ENCODE data around the gene ANO2.

Gene ANO2

DNA sequence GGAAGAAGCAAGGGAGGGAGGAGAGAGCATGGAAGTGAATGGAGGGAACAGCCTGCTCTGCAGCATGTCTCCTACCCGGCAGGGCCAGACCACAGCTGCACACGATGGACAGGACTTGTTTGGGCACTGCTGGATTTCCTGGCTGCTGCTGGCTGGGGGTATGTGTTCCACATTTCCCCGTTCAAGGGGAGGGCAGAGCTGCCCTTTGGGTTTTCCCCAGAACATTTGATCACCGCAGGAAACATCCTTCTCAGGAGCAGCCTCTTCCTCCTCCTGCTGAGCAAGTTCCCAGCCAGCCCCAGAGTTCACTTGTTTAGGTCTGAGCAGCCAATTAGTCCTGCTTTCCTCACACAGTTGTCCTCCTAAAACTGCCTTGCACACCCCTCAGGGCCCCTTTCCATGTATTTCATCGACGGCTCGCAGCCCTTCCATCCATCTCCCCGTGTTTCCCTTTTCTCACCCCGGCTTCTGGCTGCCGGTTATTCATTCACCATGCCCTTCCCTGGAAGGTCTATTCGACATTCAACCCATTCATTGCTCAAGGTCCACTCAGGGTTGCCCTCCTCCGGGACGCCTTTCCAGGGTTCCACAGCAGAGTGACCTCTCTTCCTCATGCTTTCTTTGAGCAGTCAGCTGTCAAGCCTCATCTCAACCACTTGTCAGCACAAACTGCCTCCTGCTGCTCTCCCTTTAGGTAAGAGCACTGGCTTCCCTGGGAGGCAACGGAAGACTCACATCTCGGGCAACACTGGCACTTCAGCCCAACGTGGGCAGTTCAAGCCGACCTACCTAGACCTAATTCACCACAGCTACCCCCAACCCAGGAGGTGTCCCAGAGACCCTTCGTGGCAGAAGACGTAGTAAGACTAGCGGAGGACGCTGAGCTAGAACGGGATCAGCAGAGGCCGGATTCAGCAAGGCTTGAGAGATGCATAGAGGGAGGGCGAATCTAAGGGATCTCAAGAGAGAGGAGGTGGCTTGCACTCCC, 20.1 kb upstream of the ANO2 start:
- no peak for DNase-seq

DNA sequence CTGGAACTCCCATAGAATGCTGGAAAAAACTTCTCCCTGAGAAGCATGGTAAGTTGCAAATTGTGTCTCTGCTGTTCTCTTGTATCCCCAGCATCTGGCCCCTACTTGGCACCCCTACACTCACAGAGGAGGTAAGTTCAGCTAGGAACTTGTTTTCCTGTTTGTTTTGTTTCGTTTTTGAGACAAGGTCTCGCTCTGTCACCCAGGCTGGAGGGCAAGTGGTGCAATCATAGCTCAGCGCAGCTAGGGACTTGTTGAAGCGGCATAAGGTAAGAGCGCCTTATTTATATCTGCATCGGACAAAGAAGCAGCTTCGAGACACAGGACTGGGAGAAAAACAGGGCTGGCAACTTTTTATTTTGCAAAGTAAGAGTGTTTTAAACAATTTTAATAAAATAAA, 18.5 kb upstream of the ANO2 start:
- DNase-seq = no peak

DNA sequence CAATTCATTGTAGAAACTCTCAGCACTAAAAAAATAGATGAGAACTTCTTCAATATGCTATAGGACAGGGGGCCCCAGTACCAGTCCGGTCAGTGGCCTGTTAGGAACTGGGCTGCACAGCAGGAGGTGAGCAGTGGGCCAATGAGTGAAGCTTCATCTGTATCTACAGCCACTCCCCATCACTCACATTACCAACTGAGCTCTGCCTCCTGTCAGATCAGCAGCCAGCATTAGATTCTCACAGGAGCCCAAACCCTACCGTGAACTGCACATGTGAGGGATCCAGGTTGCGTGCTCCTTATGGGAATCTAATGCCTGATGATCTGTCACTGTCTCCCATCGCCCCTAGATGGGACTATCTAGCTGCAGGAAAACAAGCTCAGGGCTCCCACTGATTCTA, 15.7 kb upstream of the ANO2 start:
- no peak for DNase-seq

DNA sequence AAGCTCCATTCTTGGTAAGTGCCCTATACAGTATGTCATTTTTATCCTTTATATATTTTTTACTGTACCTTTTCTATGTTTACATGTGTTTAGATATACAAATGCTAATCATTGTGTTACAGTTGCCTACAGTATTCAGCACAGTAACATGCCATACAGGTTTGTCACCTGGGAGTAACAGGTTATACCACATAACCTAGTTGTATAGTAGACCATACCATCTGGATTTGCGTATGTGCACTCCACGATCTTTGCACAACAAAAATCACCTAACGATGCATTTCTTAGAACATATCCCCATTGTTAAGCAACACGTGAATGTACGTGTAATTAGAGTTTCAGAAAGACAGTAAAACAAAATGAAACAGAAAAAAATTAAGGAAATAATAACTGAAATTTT, 11.9 kb upstream of the ANO2 start:
- DNase-seq = no peak

DNA sequence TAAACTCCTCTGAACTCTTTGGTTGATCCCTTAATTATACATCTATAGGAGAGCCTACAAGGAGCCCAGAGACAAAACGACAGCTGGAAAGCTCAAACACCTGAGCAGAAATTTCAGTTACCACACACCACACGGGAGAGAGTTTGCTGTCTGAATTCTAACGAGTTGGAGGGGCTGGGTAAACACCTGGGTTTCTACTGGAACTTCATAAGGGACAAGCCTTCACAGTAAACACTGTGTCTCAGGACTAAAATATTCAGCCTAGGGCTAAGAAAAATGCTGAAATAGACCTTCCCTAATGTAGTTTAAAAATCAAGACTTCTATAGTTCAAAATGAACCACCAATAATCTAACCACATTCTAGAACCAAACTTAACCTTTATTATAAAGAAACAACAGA, 9.6 kb upstream of the ANO2 start:
- DNase-seq = no peak

DNA sequence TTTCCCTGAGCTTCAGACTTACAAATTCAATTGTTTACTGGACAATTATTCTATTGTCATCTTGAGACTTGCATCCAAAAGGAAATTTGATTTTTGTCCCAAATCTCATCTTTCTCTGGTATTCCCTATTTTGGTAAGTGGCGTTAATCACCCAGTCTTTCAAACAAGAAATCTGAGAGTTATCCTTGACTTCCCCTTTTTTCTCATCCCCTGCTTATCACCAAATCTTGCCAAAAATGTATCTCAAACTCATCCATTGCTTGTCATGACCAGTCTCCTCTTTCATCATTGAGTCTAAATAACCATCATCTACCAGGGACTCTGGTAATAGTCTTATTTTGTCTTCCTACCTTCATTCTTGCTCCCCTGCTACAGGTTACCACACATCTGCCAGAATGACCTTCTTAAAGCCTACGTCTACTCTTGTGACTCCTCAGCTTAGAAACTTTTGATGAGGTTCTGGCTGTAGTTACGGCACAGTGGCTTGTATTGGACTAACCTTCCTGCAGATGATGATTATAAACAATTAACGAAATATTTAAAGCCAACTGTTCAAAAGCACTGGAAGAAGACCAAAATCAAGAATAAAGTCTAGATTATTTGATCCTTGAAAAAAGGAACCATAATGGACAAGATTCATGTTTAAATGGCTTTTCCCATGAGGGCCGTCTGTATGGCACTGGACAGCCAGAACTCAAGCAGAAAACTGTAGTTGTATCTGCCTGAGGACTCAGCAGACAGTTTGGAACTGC, 9.0 kb upstream of the ANO2 start:
- DNase-seq = no peak

DNA sequence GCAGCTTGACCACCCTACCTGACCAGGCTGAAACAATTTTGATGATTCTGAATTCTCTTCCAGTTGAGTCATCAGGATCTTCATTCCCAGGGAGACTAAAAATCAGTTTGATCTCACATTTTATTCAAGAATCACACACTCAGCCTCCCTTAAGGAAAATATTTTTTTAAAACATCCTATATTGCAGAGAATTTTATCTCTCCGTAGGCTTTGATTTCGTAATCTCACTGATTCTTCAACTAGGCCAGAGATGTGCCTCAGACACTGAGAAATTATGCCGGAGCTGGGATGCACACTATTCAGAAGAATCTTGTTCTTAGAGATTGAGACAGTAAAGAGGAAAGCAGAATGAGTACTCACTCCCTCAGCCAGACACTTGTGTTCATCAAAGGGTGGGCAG, 7.0 kb upstream of the ANO2 start:
- DNase-seq = no peak

DNA sequence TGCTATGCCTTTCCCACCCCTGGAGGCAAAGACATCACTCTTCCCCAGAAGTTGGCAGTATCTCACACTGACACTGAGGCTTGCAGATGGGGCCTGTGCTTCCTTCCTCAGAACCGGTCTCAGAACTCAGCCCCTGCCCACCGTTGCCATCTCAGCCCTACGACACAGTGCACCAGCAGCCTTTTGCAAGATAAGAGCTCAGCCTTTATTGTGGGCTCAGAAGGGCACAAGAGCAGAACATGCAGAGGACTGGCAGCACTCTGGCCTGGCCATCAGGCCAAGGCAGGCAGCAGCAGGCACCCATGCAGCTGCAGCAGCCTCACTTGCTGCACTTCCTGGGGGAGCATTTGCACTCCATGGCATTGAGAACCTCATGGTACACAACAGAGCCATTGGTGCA, 3.6 kb upstream of the ANO2 start:
- no peak for DNase-seq

DNA sequence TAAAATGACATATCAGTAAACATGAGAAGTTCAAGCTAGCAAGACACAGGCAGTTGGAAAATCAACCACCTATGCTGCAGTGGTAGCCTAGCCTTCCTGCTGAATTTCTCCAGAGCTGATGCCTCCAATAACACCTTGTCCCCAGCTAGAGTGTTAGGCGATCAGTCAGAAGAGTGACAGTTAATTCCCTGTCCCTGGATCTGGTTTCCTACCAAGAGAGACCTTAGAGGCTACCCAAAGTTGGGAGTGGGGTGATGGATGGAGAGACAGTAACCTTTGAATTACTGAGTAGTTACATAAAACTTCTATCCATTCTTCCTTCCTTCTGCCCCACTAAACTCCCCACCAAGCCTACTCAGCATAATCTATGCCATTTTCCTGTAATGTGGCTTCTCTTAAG, 1.9 kb upstream of the ANO2 start:
- no peak for DNase-seq

DNA sequence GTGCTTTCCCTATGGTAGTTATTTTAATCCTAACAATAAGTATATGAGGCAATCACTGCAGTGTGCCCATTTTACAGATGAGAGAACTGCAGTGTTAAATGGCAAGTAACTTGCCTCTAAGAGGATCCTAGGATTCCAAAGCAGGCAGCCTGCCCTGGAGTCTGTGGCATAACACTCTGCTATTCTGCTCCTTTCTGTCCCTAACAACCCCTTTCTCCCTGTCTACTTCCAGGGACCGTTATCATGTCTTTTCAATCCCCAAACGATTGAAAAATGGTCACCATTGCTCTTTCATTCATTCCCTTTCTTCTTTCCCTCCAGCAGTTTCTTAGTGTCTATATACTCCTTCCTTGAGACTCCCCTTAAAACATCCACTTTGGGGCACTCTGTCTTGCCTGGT, 1.3 kb upstream of the ANO2 start:
- DNase-seq = no peak

DNA sequence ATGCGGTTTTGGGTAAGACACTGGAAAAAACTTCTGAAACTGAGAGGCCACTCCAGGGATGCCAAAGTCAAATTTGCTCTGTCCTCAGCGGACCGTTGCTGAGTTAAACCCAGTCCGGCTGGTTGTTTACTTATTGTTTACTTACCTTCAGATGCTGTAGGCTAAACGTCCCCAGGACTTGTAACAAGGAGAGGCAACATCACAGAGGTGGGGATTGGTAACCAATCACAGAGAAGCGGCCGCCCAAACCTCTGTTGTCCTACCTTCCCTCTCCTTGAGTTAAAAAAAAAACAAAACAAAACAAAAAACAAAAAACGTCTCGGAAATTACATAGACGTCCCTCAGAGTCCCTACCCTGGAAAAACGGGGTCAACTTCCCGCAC, 380 bp downstream of the ANO2 start:
- DNase-seq = no peak

DNA sequence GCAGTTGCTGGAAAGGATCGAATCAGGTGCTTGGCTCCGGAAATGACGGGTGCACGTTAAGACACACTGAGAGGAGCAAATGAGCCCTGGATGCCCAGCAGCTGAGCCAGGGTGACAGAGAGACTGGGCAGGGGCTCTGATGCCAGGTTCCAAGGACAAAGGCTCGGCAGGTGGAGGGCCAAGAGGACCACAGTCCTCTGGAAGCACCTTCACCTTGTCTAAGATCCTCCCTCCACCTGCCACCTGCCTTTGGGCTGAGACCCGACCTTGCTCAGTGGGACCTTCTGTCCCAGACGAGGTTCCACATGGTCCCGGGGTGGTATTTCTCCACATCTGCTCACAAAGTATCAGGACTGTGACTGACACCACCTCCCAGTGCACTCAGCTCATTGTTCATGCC, 1.0 kb downstream of the ANO2 start:
- DNase-seq = no peak

DNA sequence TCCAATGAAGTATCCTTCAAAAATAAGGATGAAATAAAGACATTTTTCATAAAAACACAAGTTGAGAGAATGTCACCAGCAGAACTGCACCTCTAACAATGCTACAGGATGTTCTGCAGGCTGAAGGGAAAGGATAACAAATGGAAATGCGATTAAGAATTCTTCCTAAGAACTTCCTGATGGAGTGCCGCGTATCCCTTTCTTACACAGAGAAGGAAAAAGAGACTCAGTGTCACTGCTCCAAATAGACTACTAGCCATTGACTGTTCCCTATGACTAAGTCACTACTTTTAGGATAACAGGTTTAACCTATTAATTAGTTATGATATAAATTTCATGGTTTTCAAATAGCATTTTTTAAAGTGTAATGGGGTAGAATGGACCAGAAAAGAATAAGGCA, 3.2 kb downstream of the ANO2 start:
- DNase-seq = no peak

DNA sequence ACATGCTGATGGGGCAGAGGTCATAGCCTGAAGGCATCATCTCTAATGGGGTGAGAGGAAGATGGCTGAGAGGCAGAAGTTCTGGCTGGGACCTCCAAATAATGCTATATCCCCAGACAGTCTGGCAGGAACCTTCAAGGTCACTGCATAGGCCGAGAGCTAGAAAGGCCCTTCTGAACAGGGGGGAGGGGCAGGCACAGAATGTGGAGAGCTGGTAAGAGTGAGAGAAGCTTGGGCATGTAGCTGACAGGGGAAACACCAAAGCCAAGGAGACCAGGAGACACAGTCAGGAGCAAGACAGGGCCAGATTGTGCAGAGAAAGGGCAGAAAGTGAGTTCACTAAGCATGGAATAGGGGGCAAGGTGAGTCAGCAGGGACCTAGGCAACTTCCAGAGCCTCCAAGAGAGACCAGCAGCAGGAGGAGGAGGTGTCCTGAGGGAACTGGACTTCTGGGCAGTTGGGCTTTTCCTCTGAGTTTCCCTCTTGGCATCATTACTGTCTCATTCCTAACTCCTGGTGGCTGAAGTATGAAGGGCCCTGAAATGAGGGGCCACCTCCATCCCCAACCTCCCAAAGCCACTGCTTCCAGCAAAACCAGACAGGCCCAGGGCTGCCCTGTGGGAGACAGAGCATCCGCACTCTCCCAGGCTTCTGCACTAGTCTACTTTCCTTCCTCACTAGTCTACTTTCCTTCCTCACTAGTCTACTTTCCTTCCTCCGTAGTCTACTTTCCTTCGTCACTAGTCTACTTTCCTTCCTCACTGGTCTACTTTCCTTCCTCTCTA, 17.1 kb downstream of the ANO2 start:
- DNase-seq = no peak

DNA sequence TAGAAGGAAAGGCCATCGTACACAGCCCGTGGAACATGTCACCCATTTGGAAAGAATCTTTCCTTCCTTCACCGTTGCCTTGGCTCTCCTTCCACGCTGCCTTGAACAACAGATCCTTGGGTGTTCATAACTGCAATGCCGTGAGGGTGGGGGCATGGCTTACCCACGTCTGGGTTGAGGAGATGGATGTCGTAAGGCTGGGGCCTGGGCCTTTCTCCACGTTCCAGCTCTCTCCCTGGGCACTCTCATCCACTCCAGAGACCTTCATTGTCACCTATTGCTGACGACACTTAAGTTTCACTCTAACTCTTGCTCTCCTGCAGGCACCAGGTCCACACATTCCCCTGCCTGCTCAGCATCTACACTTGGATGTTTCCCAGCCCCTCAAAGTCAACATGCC, 19.4 kb downstream of the ANO2 start:
- no peak for DNase-seq

DNA sequence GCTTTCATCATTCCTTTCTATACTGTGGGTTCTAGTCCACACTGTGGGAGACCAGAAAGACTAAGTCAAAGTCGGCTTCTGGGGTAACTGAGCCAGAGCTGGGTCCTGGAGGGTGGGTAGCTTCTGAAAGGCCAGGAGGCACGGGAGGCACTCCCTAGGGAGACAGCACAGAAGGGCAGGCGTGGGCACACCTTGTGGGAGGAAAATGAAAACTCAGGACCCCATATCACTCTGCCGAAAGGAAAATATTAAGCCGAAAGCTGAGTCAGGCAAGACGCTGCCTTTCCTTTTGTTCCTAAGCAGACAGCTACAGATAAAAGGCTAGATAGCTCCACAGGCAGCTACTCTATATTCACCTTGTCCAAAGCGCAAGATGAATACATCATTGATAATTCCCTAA, 20.7 kb downstream of the ANO2 start:
- no peak for DNase-seq

DNA sequence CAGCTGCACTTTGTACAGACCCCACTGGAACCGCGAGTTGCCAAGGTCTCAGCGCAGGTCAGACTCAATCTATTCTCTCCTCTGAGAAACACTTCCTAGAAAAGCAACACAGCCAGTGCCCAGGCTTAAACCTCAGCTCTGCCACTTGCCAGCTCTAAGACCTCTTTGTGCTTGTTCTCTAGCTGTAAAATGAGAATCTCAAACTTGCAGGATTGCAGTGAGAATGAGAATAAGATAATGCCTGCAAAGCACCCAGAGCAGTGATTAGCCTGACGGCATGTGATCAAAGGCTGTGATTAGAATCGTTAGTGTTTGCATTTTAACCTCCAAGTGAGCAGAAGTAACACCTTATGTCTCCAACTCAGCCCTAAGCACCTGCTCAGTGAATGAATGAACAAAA, 21.3 kb downstream of the ANO2 start:
- DNase-seq = no peak

DNA sequence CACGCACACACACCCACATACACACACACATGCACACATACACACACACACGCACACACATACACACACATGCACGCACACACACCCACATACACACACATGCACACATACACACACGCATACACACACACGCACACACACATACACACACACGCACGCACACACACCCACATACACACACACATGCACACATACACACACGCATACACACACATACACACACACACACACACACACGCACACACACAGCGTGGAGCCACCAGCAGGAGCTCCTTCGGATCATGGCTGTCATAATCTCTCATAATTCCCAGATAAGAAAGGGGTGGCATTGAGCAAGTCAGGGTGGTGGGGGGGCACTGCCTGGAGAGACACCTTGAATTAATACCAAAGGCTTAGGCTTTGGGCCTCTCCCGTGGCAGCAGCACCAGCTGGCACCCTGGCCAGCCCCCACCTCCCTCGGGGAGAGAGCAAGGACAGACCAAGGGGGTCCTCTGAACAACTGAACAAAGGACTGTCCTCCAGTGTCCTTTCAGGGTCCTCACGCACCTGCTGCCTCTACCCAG, 21.9 kb downstream of the ANO2 start:
- DNase-seq = no peak

DNA sequence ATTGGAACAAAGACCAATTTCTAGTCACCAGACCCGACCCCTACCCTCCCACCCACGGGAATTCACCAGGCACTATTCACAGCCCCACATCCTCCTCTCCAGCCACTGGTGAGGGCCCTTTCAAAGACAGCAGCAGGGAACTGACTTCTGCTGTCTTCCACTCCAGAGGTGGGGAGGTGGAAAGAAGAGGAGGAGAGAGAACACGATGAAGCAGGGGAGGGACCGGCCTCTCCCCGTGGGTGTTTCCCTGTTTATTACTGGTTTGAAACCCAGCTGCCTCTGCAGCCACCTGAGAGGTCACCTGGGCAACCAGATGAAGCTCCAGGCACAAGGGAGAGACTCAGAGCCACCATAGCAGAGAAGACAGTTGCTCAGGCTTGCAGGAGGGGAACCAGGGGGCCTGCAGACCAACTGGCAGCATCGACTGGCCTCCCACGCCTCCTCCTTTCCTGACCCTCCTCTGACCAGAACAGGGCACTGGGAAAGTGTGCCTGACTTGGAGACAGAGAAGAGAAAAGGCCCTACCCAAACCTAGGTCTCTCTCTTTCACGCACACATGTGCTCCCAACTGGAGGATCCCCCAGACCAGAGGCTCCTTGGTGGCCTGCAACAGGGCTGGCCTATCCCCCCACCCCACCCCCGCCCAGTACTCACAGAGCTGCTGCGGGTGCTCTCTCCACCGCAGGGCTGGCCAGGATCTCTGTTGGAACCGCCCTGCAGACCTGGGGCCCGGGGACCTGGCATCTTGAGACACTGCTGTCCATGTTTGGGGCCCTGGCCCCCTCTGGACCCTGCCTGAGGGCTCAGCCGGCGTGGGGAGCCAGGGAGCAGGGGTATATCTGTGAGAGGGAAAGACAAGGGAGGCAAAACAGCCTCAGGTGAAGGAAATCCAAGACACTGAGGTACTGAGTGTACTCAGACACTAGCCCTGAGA, 22.8 kb downstream of the ANO2 start:
- DNase-seq = no peak

DNA sequence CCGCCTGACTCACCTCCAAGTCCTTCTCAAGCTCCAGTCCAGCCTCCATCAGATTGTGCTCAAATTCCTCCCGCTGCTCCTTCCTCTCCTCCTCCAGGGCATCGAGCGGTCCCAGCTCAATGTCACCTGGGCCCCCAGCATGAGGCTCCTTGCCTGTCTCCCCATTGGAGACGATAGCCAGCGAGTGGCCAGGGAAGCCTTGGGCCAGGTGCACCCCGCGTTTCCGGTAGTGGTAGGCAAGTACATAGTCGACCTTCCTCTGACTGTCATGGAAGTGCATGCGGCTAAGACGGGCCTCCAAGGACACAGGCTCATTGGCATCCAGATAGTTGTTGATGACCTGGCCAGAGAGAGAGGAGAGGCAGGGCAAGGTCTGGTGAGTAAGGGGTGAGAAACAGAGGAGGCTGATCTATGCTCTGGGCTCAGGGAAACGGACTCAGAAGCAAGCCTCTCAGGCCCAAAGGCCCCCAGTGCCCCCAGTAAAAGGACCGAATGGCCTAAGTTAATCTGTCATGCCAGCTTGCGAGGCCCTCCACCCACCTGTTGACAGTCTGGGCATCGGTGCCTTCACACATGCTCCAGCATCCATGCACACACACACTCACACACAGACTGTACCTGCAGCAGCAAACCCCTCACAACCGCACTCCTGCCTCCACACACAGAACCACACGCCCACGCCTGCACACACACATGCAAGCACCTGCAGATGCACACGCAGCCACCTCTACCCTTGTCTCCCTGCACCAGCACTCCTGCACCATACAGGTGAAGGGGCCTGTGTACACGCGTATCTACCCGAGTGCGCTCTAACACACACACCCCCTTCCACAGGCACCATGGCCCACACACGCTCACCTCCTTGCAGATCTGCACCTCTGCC, 23.8 kb downstream of the ANO2 start:
- DNase-seq = no peak

DNA sequence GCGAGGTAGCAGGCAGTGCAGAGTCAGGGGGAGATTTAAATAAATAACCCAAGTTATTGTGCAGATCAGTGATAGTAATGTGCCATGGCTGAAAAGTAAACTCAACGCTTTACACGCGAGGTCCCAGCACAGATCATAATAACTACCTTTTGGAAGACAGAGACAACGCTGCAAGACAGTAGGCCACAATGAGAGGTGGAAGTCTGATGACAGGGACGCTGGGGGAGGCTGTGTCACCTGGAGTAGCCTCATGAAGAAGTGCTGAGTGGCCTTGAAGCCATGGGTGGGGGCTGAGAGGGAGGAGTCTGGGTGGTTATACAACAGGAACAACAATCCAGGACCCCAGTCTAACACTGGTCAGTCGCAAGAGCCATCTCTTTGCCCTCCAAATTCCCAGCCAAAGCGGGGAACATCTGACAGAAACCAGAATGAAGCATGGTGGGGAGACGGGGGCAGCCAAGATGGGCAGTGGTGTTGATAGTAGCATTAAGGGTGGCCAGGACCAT, 28.2 kb downstream of the ANO2 start:
- DNase-seq = no peak

Data from cortex of kidney (tissue), 1 donor.